ENCODE measurements around the gene PDE6D.

DNA sequence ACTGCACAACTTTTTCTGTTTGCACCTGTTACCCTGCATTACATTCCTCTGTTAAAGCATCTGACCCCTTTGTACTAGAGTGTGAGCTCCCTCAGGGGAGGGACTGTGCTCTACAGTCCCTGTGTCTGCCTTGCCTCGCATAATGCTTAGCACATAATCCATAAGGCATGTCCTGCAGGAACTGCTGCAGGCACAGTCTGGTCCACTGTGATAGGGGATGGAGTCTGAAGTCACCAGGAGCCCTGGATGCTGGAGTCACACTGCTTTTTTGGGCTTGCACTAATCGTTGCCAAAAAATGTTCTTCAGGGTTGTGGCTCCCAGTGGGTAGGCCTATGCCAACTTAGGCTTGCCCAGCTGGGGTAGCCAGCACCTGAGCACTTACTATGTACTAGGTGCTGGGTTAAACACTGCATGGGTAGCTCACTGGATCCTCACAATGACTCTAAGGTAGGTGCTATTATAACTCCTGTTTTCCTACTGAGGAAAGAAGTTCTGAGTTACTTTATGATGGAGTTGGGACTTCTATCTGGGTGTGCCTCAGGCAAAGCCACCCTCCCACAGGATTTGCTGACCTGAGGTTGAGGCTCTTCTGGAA is 38.5 kb upstream of the PDE6D start:
- TF ChIP-seq, protein P1, sequence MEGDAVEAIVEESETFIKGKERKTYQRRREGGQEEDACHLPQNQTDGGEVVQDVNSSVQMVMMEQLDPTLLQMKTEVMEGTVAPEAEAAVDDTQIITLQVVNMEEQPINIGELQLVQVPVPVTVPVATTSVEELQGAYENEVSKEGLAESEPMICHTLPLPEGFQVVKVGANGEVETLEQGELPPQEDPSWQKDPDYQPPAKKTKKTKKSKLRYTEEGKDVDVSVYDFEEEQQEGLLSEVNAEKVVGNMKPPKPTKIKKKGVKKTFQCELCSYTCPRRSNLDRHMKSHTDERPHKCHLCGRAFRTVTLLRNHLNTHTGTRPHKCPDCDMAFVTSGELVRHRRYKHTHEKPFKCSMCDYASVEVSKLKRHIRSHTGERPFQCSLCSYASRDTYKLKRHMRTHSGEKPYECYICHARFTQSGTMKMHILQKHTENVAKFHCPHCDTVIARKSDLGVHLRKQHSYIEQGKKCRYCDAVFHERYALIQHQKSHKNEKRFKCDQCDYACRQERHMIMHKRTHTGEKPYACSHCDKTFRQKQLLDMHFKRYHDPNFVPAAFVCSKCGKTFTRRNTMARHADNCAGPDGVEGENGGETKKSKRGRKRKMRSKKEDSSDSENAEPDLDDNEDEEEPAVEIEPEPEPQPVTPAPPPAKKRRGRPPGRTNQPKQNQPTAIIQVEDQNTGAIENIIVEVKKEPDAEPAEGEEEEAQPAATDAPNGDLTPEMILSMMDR (IDR thresholded peaks at IDR 0.05): no peak
- TF ChIP-seq EP300 (IDR thresholded peaks at IDR 0.05) (no peak), POLR2A (IDR thresholded peaks at IDR 0.05) (no peak), POLR2AphosphoS5 (IDR thresholded peaks at IDR 0.05) (no peak)

Measured in upper lobe of left lung (tissue), 4 donors.